VCaP (cell line): ENCODE measurements around the gene PCDHGA6.
"Not testable (repeated sequence)": the region's sequence is repeated elsewhere in the genome, so short reads cannot be mapped to it uniquely, and the experiment has no call there.

Source experiments
- H3K27ac ChIP-seq: fragments of 450-650 bp; 2 replicates; pipeline ENCODE4 v1.5.1; 2017
- CTCF ChIP-seq: fragments of 450-650 bp; conservative IDR thresholded peaks from 2 replicates; pipeline ENCODE4 v1.5.1; 2017; ENCODE audit warnings: mild to moderate bottlenecking, moderate library complexity

The PCDHGA6 gene

GRCh38 chr5:141363952-141364660, 9.6 kb upstream of the PCDHGA6 start, which contains the start of gene PCDHGA5:
TSS of gene PCDHGA5 (plus strand) at chr5:141364162. CDS start at chr5:141364331, 169 bp downstream.
- H3K27ac ChIP-seq = peak within 1 kb of the TSS; percentile 34
- TF ChIP-seq CTCF = no peak

- H3K27ac ChIP-seq = peak overlapping the region; percentile 67
- no peak for TF ChIP-seq CTCF
These were observed 7.4 kb upstream of the PCDHGA6 start for GRCh38 chr5:141366016-141366896.

GRCh38 chr5:141369994-141370848, 3.5 kb upstream of the PCDHGA6 start, which contains the start of gene PCDHGB3:
TSS of gene PCDHGB3 (plus strand) at chr5:141370242. CDS start at chr5:141370395, 153 bp downstream.
- TF ChIP-seq CTCF = no peak
- no peak within 1 kb of the TSS for H3K27ac ChIP-seq

GRCh38 chr5:141371572-141372475, 1.9 kb upstream of the PCDHGA6 start:
- no peak overlapping the region for H3K27ac ChIP-seq
- TF ChIP-seq CTCF = no peak

GRCh38 chr5:141374627-141375026, 936 bp downstream of the PCDHGA6 start:
- H3K27ac ChIP-seq = no peak overlapping the region
- TF ChIP-seq CTCF = no peak

- not testable (repeated sequence) for H3K27ac ChIP-seq
These were observed 1.9 kb downstream of the PCDHGA6 start for GRCh38 chr5:141375444-141376155.
